ENCODE data around the gene DLG2.

DLG2 gene

DNA sequence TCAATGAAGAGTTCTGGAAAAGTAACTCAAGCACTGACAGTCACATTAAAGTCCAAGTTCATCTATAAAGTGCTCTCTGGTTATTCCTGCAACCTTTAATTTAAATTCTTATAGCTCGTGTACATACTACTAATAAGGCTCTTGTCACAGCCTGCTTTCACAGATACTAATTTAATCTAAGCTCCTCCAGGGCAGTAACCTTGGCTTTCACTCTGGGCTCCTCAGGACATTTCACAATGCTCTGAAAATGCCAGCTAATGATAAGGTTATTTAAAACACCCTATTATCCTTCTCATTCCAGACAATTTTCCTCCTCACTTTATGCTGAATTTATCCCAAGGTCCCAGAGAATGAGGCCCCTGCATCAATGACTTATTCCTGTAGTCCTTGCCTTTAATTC lies 2098.3 kb downstream of the DLG2 start:
- DNase-seq (ENCODE audit: low read depth in 2 of 2), result no peak

DNA sequence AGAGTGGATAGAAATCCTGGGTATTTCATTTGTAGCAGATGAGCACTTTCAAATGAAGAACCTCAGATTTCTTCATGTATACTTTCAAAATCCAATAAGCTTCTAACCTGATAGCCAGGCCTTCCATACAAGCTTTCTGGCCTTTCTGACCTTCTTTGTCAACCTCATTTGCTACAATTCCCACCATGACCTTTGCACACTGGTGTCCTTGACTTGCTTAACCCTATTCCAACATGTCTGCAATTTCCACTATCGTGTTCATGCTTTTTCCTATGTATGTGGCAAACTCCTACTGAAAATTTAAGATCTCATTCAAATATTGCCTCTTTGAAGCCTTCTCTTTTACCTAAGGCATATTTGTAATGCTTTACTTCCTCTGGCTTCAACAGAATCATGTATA lies 2098.9 kb downstream of the DLG2 start:
- no peak for DNase-seq (ENCODE audit: low read depth in 2 of 2)

DNA sequence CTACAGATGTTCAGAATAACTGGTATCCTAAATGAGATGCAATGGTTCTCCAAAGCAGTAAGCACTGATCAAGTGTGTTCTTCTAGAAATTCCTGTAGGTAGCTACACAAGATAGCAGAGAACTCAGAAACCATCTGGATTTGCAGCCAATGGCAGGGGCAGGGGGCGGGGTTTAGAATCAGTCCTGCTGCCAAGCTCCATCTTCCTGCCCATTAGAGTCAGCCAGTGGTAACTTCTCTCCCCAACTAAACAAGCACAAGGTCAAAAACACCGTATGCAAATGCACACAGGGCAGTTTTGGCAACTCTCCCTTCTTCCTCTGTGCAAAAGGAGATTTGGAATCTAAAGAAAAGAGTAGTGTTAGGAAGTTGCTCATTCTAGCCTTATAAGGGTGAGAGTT lies 2103.5 kb downstream of the DLG2 start:
- no peak for DNase-seq (ENCODE audit: low read depth in 2 of 2)

DNA sequence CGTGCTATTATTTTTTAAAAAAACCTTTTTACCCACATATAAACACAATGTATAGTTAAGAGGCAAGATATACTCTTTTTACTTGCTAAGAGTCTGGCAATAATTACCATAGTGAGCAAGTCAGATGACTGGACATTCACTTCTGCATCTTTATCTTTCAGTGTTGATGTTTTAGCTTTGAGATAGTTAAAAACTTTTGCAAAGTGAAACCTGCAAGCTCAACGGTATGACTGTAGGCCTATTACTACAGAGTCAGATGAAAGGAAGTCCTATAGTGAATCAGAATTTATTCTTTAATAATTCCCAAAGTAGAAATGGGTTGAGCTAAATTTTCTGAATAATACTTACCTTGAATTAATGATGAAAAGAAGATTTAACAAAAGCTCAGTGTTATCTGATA lies 2104.2 kb downstream of the DLG2 start:
- DNase-seq (ENCODE audit: low read depth in 2 of 2), result no peak

DNA sequence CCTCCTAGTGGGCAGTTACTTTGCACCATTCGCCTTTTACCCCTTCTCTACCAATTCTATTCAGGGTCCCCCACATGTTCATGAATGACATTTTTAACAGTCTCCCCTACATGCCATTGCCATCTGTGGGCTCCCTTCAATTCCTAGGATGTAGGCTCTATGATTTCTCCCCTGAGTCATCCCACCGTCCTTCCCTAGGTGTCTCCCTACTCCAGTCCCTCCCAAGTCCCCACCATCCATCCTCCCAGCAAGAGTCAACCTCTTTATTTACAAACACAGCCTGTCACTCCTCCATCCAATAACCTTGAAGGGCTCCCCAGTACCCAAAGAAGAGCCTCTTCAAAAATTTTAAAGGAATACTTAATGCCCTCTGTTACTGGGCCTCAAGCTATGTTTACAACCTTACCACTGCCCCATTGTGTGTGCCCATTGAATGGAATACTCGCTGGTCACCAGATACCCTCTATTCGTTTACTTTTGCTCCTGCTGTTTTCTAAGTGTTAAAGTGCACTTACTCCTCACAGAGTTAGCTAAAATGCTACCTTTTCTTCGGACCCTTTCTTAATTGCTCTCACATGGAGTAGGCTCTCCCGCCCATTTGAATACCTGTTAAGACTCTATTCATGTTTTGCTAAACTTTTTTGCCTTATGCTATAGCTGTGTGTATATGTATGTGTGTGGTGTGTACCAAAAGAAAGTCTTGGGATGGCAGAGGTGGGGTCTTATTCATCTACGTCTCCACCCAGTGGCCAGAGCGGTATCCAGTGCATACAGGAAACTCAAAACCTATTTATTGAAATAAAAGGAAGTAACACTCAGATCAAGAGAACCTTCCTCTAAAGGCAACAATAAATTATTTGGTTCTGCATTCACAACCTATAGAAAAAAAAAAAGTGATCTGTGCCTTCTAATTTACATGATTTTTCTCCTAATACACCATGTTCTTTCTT lies 2105.2 kb downstream of the DLG2 start:
- DNase-seq (ENCODE audit: low read depth in 2 of 2), result no peak

DNA sequence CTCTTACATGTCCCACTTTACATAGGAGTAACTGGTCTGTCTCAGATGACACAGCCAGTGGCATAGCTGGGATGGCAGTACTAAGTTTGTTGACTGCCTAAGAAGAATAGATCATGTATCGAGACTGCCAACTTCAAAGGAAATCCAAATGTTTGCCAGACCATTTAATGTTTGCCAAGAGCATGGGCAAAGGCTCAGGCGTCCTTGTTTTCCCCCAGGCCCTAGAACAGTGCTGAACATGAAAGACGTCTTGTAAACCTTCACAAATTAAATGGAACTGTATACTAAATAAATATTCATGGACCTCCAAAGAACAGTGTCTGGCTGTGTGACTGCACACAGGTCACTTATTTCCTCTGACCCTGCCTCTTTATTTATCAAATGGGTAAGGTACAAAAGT lies 2106.3 kb downstream of the DLG2 start:
- DNase-seq (ENCODE audit: low read depth in 2 of 2), result no peak

DNA sequence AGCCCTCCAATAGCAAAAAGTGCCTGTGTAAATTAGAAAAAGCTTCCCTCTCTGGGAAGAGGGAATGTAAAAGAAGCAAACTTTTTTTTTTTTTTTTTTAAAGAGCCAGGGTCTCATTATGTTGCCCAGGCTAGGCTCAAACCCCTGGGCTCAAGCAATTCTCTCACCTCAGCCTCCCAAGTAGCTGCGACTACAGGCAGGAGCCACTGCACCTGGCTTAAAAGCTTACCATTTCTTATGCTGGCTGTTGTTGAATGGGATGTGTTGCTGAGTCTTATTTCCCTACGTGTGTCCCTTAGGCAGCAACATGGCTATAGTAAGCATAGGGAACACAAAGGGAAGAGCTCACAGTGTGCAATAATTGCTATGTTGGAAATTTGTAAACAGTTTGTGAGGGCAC lies 2115.5 kb downstream of the DLG2 start:
- DNase-seq (ENCODE audit: low read depth in 2 of 2), result no peak

DNA sequence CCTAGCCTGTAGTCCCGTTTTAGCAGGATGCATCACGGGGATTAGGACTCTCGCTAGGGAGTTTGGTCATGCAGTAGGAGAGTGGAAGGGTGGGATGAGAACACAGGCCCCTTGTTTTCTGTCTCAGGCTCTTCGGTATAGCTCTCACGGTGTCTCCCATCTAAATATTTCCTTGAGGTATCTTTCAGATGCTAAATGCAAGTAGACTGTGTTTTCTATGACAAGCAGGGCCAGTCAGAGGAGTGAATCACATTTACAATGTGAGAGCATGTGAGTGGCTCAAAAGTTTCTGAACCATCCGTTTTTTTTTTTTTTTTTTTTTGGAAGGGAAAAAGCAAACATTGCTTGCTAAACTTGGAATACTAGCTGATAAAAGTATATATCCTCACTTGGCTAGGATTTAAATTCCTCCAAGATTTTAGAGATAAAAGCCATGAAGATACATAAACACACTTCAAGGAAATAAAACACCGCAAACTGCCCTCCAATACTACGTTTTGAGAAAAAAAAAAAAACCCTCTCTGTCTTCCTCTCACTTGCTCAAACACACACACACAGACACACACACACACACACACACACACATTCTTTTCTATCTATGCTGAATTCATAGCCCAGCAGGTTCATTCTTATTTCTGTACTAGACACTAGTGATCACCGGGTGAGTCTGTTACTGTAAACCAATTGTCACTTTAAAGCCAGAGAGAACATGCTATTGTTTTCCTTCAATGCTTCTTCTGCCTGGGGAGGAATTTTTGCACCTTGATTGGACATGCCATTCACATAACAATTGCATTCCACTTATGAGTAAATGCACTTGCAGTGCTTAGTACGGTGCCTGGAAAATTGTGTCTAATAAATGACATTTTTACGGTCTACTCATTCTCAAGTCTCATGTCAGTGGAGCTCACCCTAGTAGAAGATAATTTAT lies 2116.3 kb downstream of the DLG2 start:
- no peak for DNase-seq (ENCODE audit: low read depth in 2 of 2)

DNA sequence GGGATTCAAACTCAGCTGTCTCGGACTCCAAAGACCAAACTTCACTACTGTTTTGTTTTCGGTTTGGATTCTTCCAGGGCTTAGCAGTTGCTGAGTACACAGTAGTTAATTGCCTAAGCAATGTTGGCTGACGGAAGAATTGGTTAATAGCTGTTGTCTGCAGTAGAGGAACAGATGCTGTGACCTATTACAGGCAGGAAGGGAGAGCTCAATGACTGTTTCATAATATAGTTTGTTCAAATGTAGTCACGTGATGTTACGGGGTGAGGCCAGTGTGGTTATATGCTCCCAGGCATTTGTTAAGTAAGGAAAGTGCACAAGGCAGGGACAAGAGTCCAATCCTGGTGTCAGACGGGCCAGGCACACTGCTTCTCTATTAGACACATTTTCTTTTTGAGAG lies 2118.3 kb downstream of the DLG2 start:
- DNase-seq (ENCODE audit: low read depth in 2 of 2), result no peak

DNA sequence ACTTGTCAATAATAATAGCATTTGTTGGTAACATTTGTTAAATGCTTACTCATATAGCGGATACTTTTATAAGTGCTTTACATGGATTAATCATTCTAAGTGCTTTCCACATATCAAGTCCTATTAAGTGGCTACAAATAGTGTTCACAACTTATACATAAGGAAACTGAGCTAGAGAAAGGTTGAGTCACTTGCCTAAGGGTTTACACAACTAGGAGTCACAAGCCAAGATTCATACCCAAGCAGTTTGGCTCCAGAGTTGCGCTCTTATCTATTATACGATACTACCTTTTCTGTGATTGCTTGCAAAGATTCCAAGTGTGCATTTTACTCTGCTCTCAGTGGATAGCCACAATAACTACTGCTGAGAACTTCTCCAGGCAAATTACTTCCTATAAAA lies 2125.1 kb downstream of the DLG2 start:
- DNase-seq (ENCODE audit: low read depth in 2 of 2), result no peak

DNA sequence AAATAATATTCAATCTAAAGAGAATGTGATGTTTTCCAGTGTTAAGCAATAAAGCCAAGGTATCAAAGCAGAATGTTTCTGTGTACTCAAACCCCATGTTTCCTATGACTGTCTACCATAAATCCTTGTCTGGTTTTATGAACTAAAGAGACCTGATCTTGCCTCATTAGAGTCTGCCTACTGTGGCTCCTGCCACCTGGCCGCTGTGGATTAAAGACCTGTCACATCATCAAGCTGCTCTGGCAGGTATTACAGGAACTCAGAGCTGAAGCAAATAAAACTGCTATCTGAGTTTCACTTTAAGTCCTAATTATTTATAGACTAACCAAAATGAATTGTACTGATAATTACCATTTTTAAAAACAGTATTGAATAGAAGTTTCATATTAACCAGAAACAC lies 2133.2 kb downstream of the DLG2 start:
- no peak for DNase-seq (ENCODE audit: low read depth in 2 of 2)

DNA sequence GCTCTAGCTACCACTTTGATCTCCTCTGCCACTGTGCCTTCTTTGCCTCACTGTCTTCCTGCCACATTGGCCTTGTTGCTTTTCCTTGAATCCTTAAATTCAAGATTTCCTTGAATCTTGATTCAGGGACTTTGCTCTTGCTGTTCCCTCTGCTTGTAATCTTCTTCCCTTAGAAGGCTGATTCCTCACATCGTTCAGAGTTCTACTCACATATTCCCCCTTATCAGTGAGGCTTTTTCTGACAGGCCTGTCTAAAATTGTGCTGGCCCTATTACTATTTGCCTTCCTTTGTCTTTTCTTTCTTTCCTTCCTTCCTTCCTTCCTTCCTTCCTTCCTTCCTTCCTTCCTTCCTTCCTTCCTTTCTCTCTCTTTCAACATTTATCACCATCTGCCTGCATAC lies 2134.1 kb downstream of the DLG2 start:
- no peak for DNase-seq (ENCODE audit: low read depth in 2 of 2)

DNA sequence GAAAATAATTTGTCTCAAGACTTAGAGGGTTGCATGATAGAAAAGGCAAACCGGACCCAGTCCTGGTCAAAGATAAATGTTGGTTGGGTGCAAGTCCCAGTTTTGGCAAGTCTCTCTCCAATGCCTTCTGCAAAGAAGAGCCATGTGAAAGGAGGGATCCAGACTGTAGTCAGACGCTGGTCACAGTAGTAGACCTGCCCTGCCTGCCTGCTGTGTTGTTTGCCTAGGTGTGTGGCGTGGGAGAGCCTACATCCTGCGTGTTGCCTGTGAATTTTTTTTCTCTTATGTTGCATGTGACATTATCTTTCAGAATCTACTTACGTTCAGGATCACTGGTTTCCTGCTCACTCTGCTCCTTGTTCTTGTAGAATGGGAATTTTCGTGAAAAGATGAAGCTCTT lies 2143.3 kb downstream of the DLG2 start:
- DNase-seq (ENCODE audit: low read depth in 2 of 2), result no peak

DNA sequence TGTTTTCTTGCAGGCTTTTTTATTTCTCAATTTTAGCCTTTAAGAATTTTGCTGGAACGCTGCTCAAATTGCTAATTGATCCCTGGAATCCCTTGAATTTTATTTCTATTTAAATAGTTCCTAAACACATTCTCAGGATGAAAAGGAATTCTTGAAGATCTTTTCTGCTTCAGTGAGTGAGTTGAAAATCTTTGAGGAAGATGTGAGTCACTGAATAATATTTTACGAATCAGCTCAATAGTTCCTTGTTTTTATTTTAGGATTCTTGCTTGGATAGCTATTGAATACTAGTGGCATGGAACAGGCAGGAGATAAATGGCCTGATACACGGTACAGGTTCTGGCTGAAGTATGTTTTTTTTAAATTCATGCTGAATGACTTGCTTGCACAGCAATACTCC lies 2146.3 kb downstream of the DLG2 start:
- DNase-seq (ENCODE audit: low read depth in 2 of 2), result no peak

DNA sequence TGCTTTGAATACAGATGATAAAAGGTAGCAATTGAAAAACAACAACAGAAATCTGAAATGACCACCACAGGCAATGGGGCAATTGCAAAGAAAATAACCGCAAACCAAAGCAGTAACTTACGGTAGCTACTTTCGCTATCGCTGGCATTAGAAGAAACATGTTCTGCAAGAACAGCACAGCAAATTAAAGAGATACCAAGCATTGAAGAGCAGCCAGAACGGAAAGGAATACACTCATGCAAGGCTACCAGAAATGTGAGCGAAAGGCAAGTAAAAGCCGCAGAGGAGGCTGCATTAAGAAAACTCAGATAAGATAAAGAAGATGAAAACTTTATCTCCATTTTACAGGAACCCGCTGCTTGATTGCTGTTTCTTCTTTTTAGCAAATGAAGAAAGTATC lies 2146.9 kb downstream of the DLG2 start:
- no peak for DNase-seq (ENCODE audit: low read depth in 2 of 2)

DNA sequence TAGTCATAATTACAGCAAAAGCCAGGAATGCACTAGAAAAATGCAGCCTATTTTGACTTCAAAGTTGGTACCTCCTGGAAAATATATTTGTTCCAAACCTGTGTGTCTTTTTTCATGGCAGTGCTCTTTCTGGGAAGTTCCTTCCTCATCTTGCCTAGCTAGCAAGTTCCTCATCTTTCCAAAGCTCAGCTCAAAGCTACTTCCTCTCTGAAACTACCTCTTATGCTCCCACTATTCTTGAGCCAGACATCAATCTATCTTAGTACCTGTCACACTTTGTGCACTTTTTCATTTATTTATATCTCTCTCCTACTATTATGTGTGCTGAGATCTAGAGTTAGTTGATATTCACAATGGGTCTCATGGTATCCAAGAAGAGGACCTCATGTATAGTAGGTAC lies 2149.4 kb downstream of the DLG2 start:
- no peak for DNase-seq (ENCODE audit: low read depth in 2 of 2)

DNA sequence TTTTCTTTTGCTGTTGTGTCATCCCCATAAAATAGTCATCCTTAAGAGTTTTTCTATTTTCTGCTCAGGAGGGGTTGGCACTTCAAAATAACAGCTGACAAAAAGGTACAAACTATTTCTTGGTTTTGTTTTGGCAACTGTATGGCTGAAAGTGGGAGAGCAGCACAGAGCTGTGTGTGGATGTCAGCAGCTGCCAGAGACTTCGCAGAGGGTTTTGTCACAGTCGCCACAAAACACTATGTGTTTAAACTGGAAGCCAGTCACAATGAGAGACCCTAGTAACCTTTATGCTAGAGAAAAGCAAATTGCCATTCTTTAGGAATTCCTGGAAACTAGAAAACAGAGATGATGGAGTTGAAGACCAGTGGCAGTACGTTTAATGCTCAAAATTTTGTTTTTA lies 2151.4 kb downstream of the DLG2 start:
- DNase-seq (ENCODE audit: low read depth in 2 of 2), result no peak

DNA sequence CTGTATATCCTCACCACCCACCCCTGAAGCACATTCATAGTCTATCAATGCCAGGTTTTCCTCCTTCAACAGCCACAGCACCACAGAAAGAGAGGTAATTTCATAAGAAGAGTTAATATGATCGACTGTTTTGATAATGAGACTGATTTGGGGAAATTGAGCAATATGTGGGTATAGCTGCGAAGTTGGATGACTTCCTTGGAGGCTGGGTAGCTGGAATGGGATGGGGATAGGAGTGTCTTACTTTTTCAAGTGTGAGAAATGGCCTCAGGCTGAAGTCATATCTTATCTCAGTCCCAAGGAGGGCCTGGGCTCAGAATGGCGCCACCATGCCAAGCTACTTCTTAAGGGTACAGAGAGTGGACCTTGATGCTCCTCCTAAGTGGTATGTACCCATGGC lies 2153.4 kb downstream of the DLG2 start:
- no peak for DNase-seq (ENCODE audit: low read depth in 2 of 2)

DNA sequence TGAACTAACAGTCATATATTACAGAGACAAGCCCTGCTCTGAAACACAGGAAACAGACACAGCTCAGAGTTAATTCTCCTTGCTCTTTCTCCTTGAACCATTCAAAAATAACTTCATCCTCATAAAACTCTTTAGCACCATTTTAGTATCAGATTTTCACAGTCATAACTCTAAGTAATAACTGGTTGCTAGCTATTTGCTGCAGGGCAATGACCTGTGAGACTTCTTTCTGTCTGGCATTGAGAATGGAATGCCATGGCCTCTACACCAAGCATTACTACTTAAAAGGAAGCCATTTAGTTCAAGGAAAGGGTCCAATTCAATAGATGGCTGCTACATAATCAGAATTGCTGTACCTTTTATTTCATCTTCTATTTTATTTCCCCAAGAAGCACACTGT lies 2154.3 kb downstream of the DLG2 start:
- no peak for DNase-seq (ENCODE audit: low read depth in 2 of 2)

DNA sequence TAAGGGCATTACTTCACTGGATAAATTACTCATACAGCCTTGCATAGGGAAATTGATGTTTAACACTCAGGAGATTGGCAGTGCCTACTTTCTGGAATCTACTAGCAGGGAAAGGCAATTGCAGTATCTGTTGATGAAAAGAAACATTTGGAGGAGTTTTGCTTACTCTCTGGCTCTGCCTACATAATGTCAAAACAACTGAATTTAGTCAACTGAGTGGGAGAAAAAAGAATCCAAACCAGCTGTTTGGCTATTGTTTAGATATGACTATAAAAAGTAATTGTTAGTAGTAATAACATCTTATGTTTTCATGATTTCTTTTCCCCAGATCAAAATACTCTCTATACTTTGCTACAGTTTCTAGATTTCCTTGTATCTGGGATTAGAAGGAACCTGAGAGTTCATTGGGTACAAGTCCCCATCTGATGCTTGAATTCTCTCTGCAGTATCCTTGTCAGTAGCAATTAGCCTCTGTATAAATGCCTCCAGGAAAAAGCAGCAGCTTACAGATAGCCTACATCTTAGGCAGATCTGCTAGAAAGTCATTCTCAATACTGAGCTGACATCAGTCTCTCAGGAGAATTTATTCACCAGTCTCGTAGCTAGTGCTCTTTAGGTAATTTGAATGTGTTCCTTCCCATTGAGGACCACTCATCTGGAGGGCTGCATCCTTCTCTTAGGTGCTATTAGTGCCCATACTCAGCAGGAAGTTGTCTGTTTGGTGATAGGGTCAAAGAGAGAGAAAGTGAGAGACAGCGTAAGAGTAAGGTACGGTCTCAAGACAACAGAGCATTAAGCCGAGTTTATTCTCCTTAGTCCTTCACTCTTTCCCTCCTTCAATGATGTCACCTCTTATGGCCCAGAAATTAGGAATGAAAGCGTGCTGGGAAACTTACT lies 2155.1 kb downstream of the DLG2 start:
- no peak for DNase-seq (ENCODE audit: low read depth in 2 of 2)

DNA sequence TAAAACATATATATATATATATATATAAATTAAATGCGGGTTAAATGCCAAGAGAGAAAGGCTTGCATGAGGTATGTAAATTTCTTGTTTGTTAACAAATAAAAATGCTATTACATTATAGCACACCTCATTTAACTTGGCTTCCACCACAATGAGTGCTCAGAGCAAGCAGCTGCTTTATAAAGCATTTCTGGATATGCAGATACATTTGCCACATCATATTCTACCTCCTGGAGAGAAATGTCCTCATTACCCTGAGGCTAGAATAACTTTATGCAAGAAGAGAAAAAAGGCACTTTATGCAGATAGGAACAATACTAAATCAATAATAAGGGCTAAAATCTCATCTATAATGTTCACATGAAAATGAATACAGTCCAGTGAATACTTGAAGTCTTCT lies 2159.3 kb downstream of the DLG2 start:
- DNase-seq (ENCODE audit: low read depth in 2 of 2), result no peak
